Liver (tissue), 3 donors: ENCODE data around the gene EEF1AKMT2.

Source experiments
- EGR1 ChIP-seq, 2 donors: IDR thresholded peaks; 2 replicates each; pipeline ENCODE4 v1.6.1; 2016 to 2018; ENCODE audit warnings: antibody characterized with exemption in 2 of 2, low read depth in 2 of 2
- GABPA ChIP-seq, 2 donors: IDR thresholded peaks in 1 of 2; conservative IDR thresholded peaks in 1 of 2; 2 replicates each; pipeline ENCODE4 v1.6.1; 2016; ENCODE audit warnings: antibody characterized with exemption in 2 of 2, mild to moderate bottlenecking in 1 of 2, moderate library complexity in 1 of 2
- HNF4G ChIP-seq: IDR thresholded peaks from 2 replicates; pipeline ENCODE4 v1.6.1; 2016; ENCODE audit warnings: antibody characterized with exemption
- NR2F2 ChIP-seq: IDR thresholded peaks from 2 replicates; pipeline ENCODE4 v1.6.1; 2016; ENCODE audit warnings: antibody characterized with exemption
- RAD21 ChIP-seq, 2 donors: IDR thresholded peaks; 2 replicates each; pipeline ENCODE4 v1.6.1; 2016; ENCODE audit warnings: antibody characterized with exemption in 2 of 2, mild to moderate bottlenecking in 2 of 2
- TAF1 ChIP-seq: conservative IDR thresholded peaks from 2 replicates; pipeline ENCODE4 v1.6.1; 2016; ENCODE audit warnings: antibody characterized with exemption, mild to moderate bottlenecking
- YY1 ChIP-seq: IDR thresholded peaks from 2 replicates; pipeline ENCODE4 v1.6.1; 2016; ENCODE audit warnings: antibody characterized with exemption, mild to moderate bottlenecking
- TF ChIP-seq, protein P1 (sequence below): IDR thresholded peaks from 2 replicates; pipeline ENCODE4 v1.6.1; 2016; ENCODE audit warnings: antibody characterized with exemption
- TF ChIP-seq, protein P2 (sequence below): IDR thresholded peaks from 2 replicates; pipeline ENCODE4 v1.6.1; 2016; ENCODE audit warnings: antibody characterized with exemption
- TF ChIP-seq, protein P3 (sequence below): fragments of 150-350 bp; IDR thresholded peaks from 2 replicates; pipeline ENCODE4 v1.5.1; 2017; ENCODE audit warnings: improper control_type of control experiment, low read depth, low read length; ENCODE audit not compliant: missing input control
- TF ChIP-seq, protein P4 (sequence below): IDR thresholded peaks from 2 replicates; pipeline ENCODE4 v1.6.1; 2016; ENCODE audit warnings: antibody characterized with exemption
- TF ChIP-seq, protein P5 (sequence below): IDR thresholded peaks from 2 replicates; pipeline ENCODE4 v1.6.1; 2016; ENCODE audit warnings: antibody characterized with exemption, mild to moderate bottlenecking
- donor health status: healthy.
- donor health status: healthy.

DNA sequence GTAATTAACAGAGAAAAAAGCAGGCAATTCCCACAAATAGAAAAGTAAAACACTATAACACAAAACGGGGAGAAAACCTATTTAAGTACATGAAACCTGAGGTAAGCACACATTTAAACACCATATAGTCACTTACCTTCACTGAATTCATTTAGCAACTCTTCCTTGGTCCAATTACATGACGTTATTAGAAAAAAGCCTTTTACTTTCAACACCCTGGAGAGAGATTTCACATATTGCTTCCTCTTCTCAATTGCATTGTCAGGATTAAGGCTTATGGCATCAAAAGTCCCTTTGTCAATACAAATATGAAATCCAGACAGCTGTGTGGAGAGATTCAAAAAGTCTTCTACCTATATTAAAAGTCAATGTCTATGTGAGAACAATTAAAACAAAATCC, 26.4 kb downstream of the EEF1AKMT2 start:
- TF ChIP-seq, protein P1, sequence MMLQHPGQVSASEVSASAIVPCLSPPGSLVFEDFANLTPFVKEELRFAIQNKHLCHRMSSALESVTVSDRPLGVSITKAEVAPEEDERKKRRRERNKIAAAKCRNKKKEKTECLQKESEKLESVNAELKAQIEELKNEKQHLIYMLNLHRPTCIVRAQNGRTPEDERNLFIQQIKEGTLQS, result no peak
- TF ChIP-seq, protein P2, sequence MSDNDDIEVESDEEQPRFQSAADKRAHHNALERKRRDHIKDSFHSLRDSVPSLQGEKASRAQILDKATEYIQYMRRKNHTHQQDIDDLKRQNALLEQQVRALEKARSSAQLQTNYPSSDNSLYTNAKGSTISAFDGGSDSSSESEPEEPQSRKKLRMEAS, result no peak
- TF ChIP-seq, protein P3, sequence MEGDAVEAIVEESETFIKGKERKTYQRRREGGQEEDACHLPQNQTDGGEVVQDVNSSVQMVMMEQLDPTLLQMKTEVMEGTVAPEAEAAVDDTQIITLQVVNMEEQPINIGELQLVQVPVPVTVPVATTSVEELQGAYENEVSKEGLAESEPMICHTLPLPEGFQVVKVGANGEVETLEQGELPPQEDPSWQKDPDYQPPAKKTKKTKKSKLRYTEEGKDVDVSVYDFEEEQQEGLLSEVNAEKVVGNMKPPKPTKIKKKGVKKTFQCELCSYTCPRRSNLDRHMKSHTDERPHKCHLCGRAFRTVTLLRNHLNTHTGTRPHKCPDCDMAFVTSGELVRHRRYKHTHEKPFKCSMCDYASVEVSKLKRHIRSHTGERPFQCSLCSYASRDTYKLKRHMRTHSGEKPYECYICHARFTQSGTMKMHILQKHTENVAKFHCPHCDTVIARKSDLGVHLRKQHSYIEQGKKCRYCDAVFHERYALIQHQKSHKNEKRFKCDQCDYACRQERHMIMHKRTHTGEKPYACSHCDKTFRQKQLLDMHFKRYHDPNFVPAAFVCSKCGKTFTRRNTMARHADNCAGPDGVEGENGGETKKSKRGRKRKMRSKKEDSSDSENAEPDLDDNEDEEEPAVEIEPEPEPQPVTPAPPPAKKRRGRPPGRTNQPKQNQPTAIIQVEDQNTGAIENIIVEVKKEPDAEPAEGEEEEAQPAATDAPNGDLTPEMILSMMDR, result no peak
- TF ChIP-seq, protein P4, sequence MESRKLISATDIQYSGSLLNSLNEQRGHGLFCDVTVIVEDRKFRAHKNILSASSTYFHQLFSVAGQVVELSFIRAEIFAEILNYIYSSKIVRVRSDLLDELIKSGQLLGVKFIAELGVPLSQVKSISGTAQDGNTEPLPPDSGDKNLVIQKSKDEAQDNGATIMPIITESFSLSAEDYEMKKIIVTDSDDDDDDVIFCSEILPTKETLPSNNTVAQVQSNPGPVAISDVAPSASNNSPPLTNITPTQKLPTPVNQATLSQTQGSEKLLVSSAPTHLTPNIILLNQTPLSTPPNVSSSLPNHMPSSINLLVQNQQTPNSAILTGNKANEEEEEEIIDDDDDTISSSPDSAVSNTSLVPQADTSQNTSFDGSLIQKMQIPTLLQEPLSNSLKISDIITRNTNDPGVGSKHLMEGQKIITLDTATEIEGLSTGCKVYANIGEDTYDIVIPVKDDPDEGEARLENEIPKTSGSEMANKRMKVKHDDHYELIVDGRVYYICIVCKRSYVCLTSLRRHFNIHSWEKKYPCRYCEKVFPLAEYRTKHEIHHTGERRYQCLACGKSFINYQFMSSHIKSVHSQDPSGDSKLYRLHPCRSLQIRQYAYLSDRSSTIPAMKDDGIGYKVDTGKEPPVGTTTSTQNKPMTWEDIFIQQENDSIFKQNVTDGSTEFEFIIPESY, result no peak
- TF ChIP-seq GABPA (IDR thresholded peaks at IDR 0.05 in 1 of 2, conservative IDR thresholded peaks at IDR 0.05 in 1 of 2) (no peak), NR2F2 (no peak), EGR1 (IDR thresholded peaks at IDR 0.05; ENCODE audit: low read depth in 2 of 2) (no peak), HNF4G (no peak), RAD21 (IDR thresholded peaks at IDR 0.05) (no peak), TAF1 (no peak), YY1 (no peak)
- TF ChIP-seq, protein P5, sequence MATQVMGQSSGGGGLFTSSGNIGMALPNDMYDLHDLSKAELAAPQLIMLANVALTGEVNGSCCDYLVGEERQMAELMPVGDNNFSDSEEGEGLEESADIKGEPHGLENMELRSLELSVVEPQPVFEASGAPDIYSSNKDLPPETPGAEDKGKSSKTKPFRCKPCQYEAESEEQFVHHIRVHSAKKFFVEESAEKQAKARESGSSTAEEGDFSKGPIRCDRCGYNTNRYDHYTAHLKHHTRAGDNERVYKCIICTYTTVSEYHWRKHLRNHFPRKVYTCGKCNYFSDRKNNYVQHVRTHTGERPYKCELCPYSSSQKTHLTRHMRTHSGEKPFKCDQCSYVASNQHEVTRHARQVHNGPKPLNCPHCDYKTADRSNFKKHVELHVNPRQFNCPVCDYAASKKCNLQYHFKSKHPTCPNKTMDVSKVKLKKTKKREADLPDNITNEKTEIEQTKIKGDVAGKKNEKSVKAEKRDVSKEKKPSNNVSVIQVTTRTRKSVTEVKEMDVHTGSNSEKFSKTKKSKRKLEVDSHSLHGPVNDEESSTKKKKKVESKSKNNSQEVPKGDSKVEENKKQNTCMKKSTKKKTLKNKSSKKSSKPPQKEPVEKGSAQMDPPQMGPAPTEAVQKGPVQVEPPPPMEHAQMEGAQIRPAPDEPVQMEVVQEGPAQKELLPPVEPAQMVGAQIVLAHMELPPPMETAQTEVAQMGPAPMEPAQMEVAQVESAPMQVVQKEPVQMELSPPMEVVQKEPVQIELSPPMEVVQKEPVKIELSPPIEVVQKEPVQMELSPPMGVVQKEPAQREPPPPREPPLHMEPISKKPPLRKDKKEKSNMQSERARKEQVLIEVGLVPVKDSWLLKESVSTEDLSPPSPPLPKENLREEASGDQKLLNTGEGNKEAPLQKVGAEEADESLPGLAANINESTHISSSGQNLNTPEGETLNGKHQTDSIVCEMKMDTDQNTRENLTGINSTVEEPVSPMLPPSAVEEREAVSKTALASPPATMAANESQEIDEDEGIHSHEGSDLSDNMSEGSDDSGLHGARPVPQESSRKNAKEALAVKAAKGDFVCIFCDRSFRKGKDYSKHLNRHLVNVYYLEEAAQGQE, result no peak
